K562 (cell line): ENCODE data around the gene EEA1. TPM values are rescaled to one million over a fixed set of nuclear protein-coding genes. Genes with fewer than 3 reads are reported as not detected.

Source experiments
- BMI1 ChIP-seq: fragments of 150-350 bp; IDR thresholded peaks from 2 replicates; pipeline ENCODE4 v1.6.1; 2014; ENCODE audit warnings: low read length
- COPS2 ChIP-seq: fragments of 450-650 bp; conservative IDR thresholded peaks from 2 replicates; pipeline ENCODE4 v1.6.1; 2016; ENCODE audit warnings: mild to moderate bottlenecking, moderate library complexity
- DACH1 ChIP-seq: fragments of 450-650 bp; IDR thresholded peaks from 2 replicates; pipeline ENCODE4 v1.6.1; 2018; ENCODE audit not compliant: partially characterized antibody
- ETV6 ChIP-seq, 3 experiments: fragments of 150-350 bp in 1 of 3; sonication (generic) in 1 of 3; formaldehyde crosslinking in 1 of 3; IDR thresholded peaks; 2 replicates each; pipeline versions ENCODE4 v1.6.1 to v1.8.0; 2014 to 2022; ENCODE audit warnings: borderline replicate concordance in 2 of 3, low read depth in 2 of 3, antibody characterized with exemption in 1 of 3, low read length in 1 of 3, mild to moderate bottlenecking in 1 of 3, missing genetic modification reagents in 1 of 3
- JUN ChIP-seq, 2 experiments: sonication (generic) in 1 of 2; formaldehyde crosslinking in 1 of 2; IDR thresholded peaks; 2 replicates each; pipeline versions ENCODE4 v1.6.1 to v1.8.0; 2012 to 2022; ENCODE audit warnings: borderline replicate concordance in 2 of 2, mild to moderate bottlenecking in 2 of 2, improper control_type of control experiment in 1 of 2, low read depth in 1 of 2, low read length in 1 of 2, missing genetic modification reagents in 1 of 2
- NCOA6 ChIP-seq: fragments of 450-650 bp; IDR thresholded peaks from 2 replicates; pipeline ENCODE4 v1.6.1; 2017; ENCODE audit warnings: mild to moderate bottlenecking
- NFIC ChIP-seq: fragments of 450-650 bp; IDR thresholded peaks from 2 replicates; pipeline ENCODE4 v1.6.1; 2017; ENCODE audit warnings: mild to moderate bottlenecking, inconsistent platforms
- RBM25 ChIP-seq: fragments of 200-400 bp; formaldehyde crosslinking; IDR thresholded peaks from 2 replicates; pipeline ENCODE4 v1.6.1; 2018; ENCODE audit warnings: low read length, low read depth, moderate library complexity; ENCODE audit not compliant: severe bottlenecking
- STAG1 ChIP-seq: sonication (generic); formaldehyde crosslinking; IDR thresholded peaks from 2 replicates; pipeline ENCODE4 v1.5.0; 2020; ENCODE audit warnings: missing genetic modification reagents, borderline replicate concordance
- polyA plus RNA-seq, 8 experiments: library from polyadenylated mRNA; depleted of rRNA in 4 of 8; stranded (reverse) in 5 of 8; unstranded in 3 of 8; fragments of >200 nt; fragmentation: Nextera tagmentation in 2 of 8; fragmentation: Illumina TruSeq in 1 of 8; extraction: Ambion mirVana in 2 of 8; extraction: Trizol in 1 of 8; gene quantifications; 2 replicates each; pipeline versions ENCODE4 v1.2.1 to v1.2.3, GENCODE V29; 2011 to 2014; ENCODE audit warnings: inconsistent platforms in 1 of 8, missing spikeins in 1 of 8
- total RNA-seq, 7 experiments: library from RNA; depleted of rRNA in 6 of 7; stranded (reverse); fragments of >200 nt in 6 of 7; fragmentation: Illumina TruSeq in 2 of 7; extraction: Trizol in 2 of 7; gene quantifications; 2 replicates each; pipeline versions ENCODE4 v1.2.1 to v1.2.3, GENCODE V29; 2011 to 2021; ENCODE audit warnings: low replicate concordance in 1 of 7
- TF ChIP-seq, protein P1 (sequence below): sonication (generic); formaldehyde crosslinking; IDR thresholded peaks from 2 replicates; pipeline ENCODE4 v1.8.0; 2022; ENCODE audit warnings: mild to moderate bottlenecking, missing genetic modification reagents, borderline replicate concordance

EEA1 gene
- total and polyA plus RNA-seq, 9 of the 15 experiments (the other 6 are each of a cell fraction or from before 2014, with no cell fraction given) = 3.5 to 17.1 (median 7.5) TPM

- TF ChIP-seq, protein P1, sequence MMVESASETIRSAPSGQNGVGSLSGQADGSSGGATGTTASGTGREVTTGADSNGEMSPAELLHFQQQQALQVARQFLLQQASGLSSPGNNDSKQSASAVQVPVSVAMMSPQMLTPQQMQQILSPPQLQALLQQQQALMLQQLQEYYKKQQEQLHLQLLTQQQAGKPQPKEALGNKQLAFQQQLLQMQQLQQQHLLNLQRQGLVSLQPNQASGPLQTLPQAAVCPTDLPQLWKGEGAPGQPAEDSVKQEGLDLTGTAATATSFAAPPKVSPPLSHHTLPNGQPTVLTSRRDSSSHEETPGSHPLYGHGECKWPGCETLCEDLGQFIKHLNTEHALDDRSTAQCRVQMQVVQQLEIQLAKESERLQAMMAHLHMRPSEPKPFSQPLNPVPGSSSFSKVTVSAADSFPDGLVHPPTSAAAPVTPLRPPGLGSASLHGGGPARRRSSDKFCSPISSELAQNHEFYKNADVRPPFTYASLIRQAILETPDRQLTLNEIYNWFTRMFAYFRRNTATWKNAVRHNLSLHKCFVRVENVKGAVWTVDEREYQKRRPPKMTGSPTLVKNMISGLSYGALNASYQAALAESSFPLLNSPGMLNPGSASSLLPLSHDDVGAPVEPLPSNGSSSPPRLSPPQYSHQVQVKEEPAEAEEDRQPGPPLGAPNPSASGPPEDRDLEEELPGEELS (CRISPR knock-in tag) = no peak
- TF ChIP-seq DACH1 (no peak), ETV6 (IDR thresholded peaks at IDR 0.05; ENCODE audit: borderline replicate concordance in 1 of 2, low read depth in 2 of 2, low read length in 1 of 2) (no peak), ETV6 (CRISPR knock-in tag; IDR thresholded peaks at IDR 0.05; ENCODE audit: borderline replicate concordance) (no peak), JUN (IDR thresholded peaks at IDR 0.05; ENCODE audit: borderline replicate concordance, low read depth, low read length) (no peak), JUN (CRISPR knock-in tag; IDR thresholded peaks at IDR 0.05; ENCODE audit: borderline replicate concordance) (no peak), COPS2 (no peak), RBM25 (no peak), STAG1 (no peak), BMI1 (no peak), NFIC (no peak), NCOA6 (no peak)
- TF ChIP-seq, all 486 proteins: peak for 0
Observed at GRCh38 chr12:92897844-92898243, 31.3 kb downstream of the EEA1 start (continued).
